ENCODE data around the gene PRKCE. TPM values are rescaled to one million over a fixed set of nuclear protein-coding genes. Genes with fewer than 3 reads are reported as not detected.

The PRKCE gene
- total RNA-seq, 2 donors from 2014 or later: 5.8 to 18.1 TPM

- Histone ChIP-seq H3K27ac (no peak overlapping the region), H3K4me1 (ENCODE audit: control insufficient read depth in 1 of 2, low read depth in 2 of 2) (no peaks in the 10 kb centered on the region), H3K4me3 (no peak overlapping the region), H3K36me3 (no peaks in the 10 kb centered on the region), H3K27me3 (replicated peaks; ENCODE audit: insufficient read depth) (no peaks in the 10 kb centered on the region), H3K9me3 (no peaks in the 10 kb centered on the region)
- ATAC-seq (ENCODE audit: insufficient number of reproducible peaks, low FRiP score, low read depth) (no peak), DNase-seq (ENCODE audit: low spot score) (no peak)
- TF ChIP-seq CTCF (IDR thresholded peaks at IDR 0.05): no peak
Measured at GRCh38 chr2:46144133-46144800, 492.8 kb downstream of the PRKCE start.

GRCh38 chr2:46145017-46145416, 493.5 kb downstream of the PRKCE start:
- DNase-seq (ENCODE audit: low spot score) (no peak), ATAC-seq (ENCODE audit: insufficient number of reproducible peaks, low FRiP score, low read depth) (no peak)
- TF ChIP-seq CTCF (IDR thresholded peaks at IDR 0.05): no peak
- Histone ChIP-seq H3K27me3 (replicated peaks; ENCODE audit: insufficient read depth) (no peaks in the 10 kb centered on the region), H3K4me1 (ENCODE audit: control insufficient read depth in 1 of 2, low read depth in 2 of 2) (peaks cover 0 to under 1% of the 10 kb centered on the region in 2 donors), H3K36me3 (no peaks in the 10 kb centered on the region), H3K27ac (no peak overlapping the region), H3K4me3 (no peak overlapping the region), H3K9me3 (no peaks in the 10 kb centered on the region)

GRCh38 chr2:46145840-46146239, 494.4 kb downstream of the PRKCE start:
- DNase-seq (ENCODE audit: low spot score): no peak
- Histone ChIP-seq H3K36me3 (no peaks in the 10 kb centered on the region), H3K4me1 (ENCODE audit: control insufficient read depth in 1 of 2, low read depth in 2 of 2) (peaks cover 0 to 8% of the 10 kb centered on the region in 2 donors), H3K9me3 (no peaks in the 10 kb centered on the region), H3K27me3 (replicated peaks; ENCODE audit: insufficient read depth) (no peaks in the 10 kb centered on the region), H3K4me3 (no peak overlapping the region), H3K27ac (no peak overlapping the region)
- no peak for ATAC-seq (ENCODE audit: insufficient number of reproducible peaks, low FRiP score, low read depth)
- no peak for TF ChIP-seq CTCF (IDR thresholded peaks at IDR 0.05)

- no peaks in the 10 kb centered on the region for H3K27me3 ChIP-seq (replicated peaks; ENCODE audit: insufficient read depth)
- TF ChIP-seq CTCF (IDR thresholded peaks at IDR 0.05): no peak
- peaks cover 0 to 10% of the 10 kb centered on the region in 2 donors for H3K4me1 ChIP-seq (ENCODE audit: control insufficient read depth in 1 of 2, low read depth in 2 of 2)
- H3K4me3 ChIP-seq: no peak overlapping the region
- H3K36me3 ChIP-seq: no peaks in the 10 kb centered on the region
- H3K27ac ChIP-seq: no peak overlapping the region
- DNase-seq (ENCODE audit: low spot score) (no peak), ATAC-seq (ENCODE audit: insufficient number of reproducible peaks, low FRiP score, low read depth) (no peak)
- H3K9me3 ChIP-seq: no peaks in the 10 kb centered on the region
Measured at GRCh38 chr2:46146866-46147502, 495.5 kb downstream of the PRKCE start.

DNA sequence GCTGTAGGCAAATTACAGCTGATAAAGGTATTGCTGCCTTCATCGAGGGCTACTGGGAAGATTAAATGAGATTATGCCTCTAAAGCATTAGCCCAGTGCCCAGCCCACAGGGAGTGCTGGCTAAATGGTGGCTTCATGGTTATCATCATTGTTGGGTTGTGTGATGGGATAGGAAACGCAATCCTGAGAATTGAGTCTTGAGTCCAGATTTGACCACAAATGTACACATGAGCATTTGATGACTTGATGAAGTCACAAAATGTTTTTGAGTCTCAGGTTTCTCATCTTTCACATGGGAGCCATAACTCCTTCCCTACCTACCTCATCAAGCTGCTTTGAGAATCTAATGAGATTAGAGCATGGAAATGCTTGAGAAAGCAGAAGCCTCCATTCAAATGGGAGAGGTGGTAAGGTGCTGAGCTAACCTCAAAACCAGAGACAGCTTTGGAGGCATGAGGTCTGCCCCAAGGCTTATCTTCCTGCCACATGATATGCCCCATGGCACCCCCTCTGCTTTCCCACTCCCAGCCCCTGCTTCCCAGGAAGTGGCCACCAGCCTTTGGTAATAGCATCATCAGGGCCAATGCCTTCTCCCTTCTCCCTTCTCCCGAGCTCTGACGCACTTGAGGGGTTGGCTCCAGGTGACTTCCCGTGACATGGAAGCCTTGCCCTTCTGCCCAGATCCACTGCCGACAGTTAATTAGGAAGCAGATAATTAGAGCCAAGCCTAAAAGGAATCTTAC, 496.3 kb downstream of the PRKCE start:
- DNase-seq (ENCODE audit: low spot score) (no peak), ATAC-seq (ENCODE audit: insufficient number of reproducible peaks, low FRiP score, low read depth) (no peak)
- Histone ChIP-seq H3K9me3 (no peaks in the 10 kb centered on the region), H3K4me1 (ENCODE audit: control insufficient read depth in 1 of 2, low read depth in 2 of 2) (peaks cover 0 to 10% of the 10 kb centered on the region in 2 donors), H3K36me3 (no peaks in the 10 kb centered on the region), H3K4me3 (no peak overlapping the region), H3K27me3 (replicated peaks; ENCODE audit: insufficient read depth) (no peaks in the 10 kb centered on the region), H3K27ac (no peak overlapping the region)
- TF ChIP-seq CTCF (IDR thresholded peaks at IDR 0.05): no peak
